Cardiac fibroblast (primary cell): ENCODE results near the gene CCDC38.

Experiments
- DNase-seq, 2 donors: peaks; one replicate each; pipeline versions ENCODE4 v3.0.0 to v3.0.0-alpha.2; 2010; ENCODE audit warnings: low read depth in 2 of 2
- H3K4me3 ChIP-seq, 2 donors: replicated peaks in 1 of 2; 1 replicate in 1 of 2; 2 replicates in 1 of 2; pipeline ENCODE4 v1.5.1; 2011; ENCODE audit warnings: low read depth in 2 of 2, low read length in 2 of 2, mild to moderate bottlenecking in 2 of 2, moderate library complexity in 1 of 2
- CTCF ChIP-seq: IDR thresholded peaks from one replicate; pipeline ENCODE4 v1.5.1; 2011; ENCODE audit warnings: low read depth, mild to moderate bottlenecking, low read length, inconsistent platforms

Gene CCDC38

GRCh38 chr12:95962222-95962621, 19.8 kb upstream of the CCDC38 start:
- no peak for DNase-seq
- TF ChIP-seq CTCF = no peak
- H3K4me3 ChIP-seq = no peak overlapping the region

DNA sequence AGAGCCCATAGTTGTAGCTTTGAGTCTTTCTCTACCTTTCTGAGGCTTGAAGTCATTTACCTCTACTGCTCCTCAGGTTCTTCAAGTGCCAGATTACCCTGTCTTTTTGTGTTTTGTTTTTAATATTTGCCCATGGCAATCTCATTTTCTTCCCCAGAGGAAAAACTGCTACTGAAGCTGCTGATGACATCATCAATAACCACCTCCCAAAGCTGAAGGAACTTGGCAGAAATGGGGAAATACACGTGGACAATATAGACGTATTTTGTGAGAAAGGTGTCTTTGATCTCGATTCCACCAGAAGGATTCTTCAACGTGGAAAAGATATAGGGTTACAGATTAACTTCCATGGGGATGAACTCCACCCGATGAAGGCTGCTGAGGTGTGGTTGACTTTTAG, 17.8 kb upstream of the CCDC38 start:
- H3K4me3 ChIP-seq = no peak overlapping the region
- no peak for DNase-seq
- TF ChIP-seq CTCF = no peak

DNA sequence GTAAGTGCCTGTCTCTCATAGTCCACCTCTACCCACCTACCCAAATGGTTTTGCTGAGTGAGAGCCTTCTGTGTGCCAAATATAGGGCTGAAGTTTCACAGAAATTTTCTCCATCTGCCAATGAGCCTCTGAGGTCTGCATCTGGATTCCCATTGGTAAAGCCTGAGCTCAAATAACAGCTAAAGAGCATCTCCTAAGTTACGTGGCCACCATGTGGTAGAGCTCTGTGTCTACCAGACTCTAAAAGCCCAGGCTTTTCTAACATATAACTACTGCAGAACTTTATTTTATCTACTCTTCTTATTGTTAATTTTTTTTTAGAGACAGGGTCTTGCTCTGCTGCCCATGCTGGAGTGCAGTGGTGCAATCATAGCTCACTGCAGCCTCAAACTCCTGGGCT, 16.7 kb upstream of the CCDC38 start:
- no peak overlapping the region for H3K4me3 ChIP-seq
- TF ChIP-seq CTCF = peak; percentile 16
- DNase-seq = peak; percentile 16 to 28

DNA sequence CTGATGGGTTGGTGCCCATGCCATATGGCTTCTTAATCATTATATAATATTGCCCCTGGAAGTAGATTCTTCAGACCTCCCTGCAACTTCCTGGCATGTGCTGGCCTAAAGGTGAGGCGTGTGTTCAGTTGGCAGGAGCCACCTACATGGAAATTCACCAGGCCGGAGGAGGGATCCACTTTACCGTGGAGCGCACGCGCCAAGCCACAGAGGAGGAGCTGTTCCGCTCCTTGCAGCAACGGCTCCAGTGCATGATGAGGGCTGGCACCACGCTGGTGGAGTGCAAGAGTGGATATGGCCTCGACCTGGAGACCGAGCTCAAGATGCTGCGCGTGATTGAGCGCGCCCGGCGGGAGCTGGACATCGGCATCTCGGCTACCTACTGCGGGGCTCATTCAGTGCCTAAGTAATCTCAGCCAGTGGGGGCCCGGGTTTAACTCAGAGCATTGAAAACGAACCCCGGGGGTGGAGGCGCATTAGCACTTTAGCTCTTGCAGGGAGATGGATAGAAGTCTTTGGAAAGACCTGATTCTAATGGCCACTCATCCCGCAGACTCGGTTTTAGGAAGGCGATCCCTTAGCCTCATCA, 14.2 kb upstream of the CCDC38 start:
- no peak overlapping the region for H3K4me3 ChIP-seq

GRCh38 chr12:95955549-95956159, 13.2 kb upstream of the CCDC38 start:
- H3K4me3 ChIP-seq = no peak overlapping the region
- TF ChIP-seq CTCF = no peak
- DNase-seq = no peak

More for the DNA sequence above, 14.2 kb upstream of the CCDC38 start:
- no peak for TF ChIP-seq CTCF
- DNase-seq = no peak

DNA sequence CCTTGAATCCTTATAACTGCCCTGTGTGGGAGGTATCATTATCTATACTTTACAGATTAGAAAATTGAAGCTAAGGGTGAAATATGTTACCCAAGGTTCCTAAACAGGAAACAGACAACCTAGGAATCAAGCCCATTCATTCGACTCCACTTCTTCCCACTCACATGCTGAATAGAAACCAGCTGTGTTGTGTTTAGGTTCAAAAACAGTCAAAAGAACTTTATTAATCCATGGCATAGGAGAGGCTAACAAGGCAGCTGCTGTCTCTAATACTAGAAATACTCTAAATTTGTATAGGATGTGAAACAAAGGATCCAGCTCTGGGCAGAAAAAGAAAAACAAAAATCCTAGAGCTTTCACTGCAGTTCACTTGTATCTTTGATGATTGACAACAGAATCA, 10.6 kb upstream of the CCDC38 start:
- TF ChIP-seq CTCF = no peak

GRCh38 chr12:95951515-95951914, 9.1 kb upstream of the CCDC38 start:
- no peak for TF ChIP-seq CTCF

More for the DNA sequence above, 10.6 kb upstream of the CCDC38 start:
- DNase-seq = peak in 1 of 2 donors; percentile 4
- no peak overlapping the region for H3K4me3 ChIP-seq

More at GRCh38 chr12:95951515-95951914, 9.1 kb upstream of the CCDC38 start:
- no peak for DNase-seq
- no peak overlapping the region for H3K4me3 ChIP-seq
